ENCODE results near the gene NCAPG.
"Not testable (repeated sequence)": the region's sequence is repeated elsewhere in the genome, so short reads cannot be mapped to it uniquely, and the experiment has no call there.

NCAPG gene

DNA sequence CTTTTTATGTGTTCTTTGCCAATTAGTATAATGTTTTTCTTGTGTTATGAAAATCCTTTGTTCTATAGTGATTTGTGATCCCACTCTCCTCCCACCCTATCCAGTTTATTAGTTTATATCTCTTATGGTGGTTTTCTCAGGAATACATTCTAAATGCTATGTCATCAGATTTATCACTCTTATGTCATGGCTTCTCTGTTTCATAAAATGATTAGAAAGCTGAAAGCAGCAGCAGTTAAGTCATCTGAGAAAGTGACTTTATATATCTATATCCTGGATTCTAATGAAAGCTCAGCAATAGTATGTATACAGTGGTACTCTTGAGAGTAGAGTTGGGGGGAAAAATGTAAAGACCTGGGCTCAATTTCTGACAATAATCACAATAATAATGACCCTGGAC lies 41.2 kb downstream of the NCAPG start:
- no peak overlapping the region for H2BK120ac ChIP-seq (ENCODE audit: insufficient read depth, low read length, poor library complexity)
- peaks cover 2 to 3% of the 10 kb centered on the region in 2 experiments for H3K36me3 ChIP-seq (ENCODE audit: control insufficient read depth in 1 of 2, insufficient read depth in 2 of 2, low read length in 2 of 2)
- H3K4me3 ChIP-seq (ENCODE audit: low read depth, low read length): no peak overlapping the region

DNA sequence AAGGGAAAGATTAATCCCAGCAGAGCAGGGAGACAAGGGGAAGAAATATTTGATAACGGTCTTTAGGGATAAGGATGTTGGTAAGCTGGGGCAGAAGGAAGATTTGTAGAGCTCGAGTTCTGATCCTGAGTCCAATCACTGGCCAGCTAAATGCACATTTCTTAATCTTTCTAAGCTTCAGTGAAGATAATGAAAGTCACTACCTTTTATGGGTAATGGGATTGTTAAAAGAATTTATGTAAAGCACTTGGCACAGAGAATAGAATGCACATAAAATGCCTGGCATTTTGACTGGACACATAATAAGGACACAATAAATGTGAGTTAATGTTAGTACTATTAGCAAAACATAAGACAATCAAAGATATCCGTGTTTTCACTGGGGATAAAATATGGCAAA lies 43.3 kb downstream of the NCAPG start:
- H4K8ac ChIP-seq (ENCODE audit: low read depth, low read length): no peak overlapping the region
- H2BK120ac ChIP-seq (ENCODE audit: insufficient read depth, low read length, poor library complexity): no peak overlapping the region
- no peaks in the 10 kb centered on the region for H3K4me1 ChIP-seq (ENCODE audit: control insufficient read depth in 1 of 2, insufficient read depth in 2 of 2, low read length in 2 of 2)
- H3K23ac ChIP-seq (ENCODE audit: low read length): no peak overlapping the region
- DNase-seq: no peak
- H3K4me2 ChIP-seq (ENCODE audit: low read length): no peak overlapping the region
- H2AK5ac ChIP-seq (ENCODE audit: low read length): no peak overlapping the region
- WGBS (ENCODE audit: extremely low coverage, insufficient coverage, insufficient read length): no CpG with 5 or more reads among the region's 3 CpGs
- H3K36me3 ChIP-seq (ENCODE audit: control insufficient read depth in 1 of 2, insufficient read depth in 2 of 2, low read length in 2 of 2): no peaks in the 10 kb centered on the region
- no peaks in the 10 kb centered on the region for H3K27me3 ChIP-seq (ENCODE audit: insufficient read depth, low read length)
- no peak overlapping the region for H2BK12ac ChIP-seq (ENCODE audit: low read length)
- no peak overlapping the region for H3K27ac ChIP-seq (ENCODE audit: low read depth, low read length)
- no peak overlapping the region for H4K12ac ChIP-seq (ENCODE audit: low read depth, low read length)
- H3K79me1 ChIP-seq (ENCODE audit: low read length): no peaks in the 10 kb centered on the region
- no peaks in the 10 kb centered on the region for H3K9me3 ChIP-seq (ENCODE audit: insufficient read depth, low read depth, low read length)
- no peak overlapping the region for H3K14ac ChIP-seq (ENCODE audit: low read length)
- H2BK5ac ChIP-seq (ENCODE audit: low read depth, low read length, poor library complexity): no peak overlapping the region
- no peak overlapping the region for H3K18ac ChIP-seq (ENCODE audit: low read length)
- H4K91ac ChIP-seq (ENCODE audit: low read depth, low read length): no peak overlapping the region
- no peaks in the 10 kb centered on the region for H3K79me2 ChIP-seq (ENCODE audit: control insufficient read depth, insufficient read depth, low read length, poor library complexity)
- no peak overlapping the region for H3K4me3 ChIP-seq (ENCODE audit: low read depth, low read length)
- H3K4ac ChIP-seq (ENCODE audit: low read depth, low read length): no peak overlapping the region
- no peak overlapping the region for H2AFZ ChIP-seq (ENCODE audit: insufficient read depth, low read length, poor library complexity)
- no peak overlapping the region for H3K9ac ChIP-seq (ENCODE audit: low read length)

More for the DNA sequence above, 41.2 kb downstream of the NCAPG start:
- Histone ChIP-seq H3K4me1 (ENCODE audit: control insufficient read depth in 1 of 2, insufficient read depth in 2 of 2, low read length in 2 of 2) (no peaks in the 10 kb centered on the region), H2AK5ac (ENCODE audit: low read length) (no peak overlapping the region), H2BK12ac (ENCODE audit: low read length) (no peak overlapping the region), H3K18ac (ENCODE audit: low read length) (no peak overlapping the region), H3K14ac (ENCODE audit: low read length) (no peak overlapping the region), H4K91ac (ENCODE audit: low read depth, low read length) (no peak overlapping the region), H3K79me2 (ENCODE audit: control insufficient read depth, insufficient read depth, low read length, poor library complexity) (no peaks in the 10 kb centered on the region), H4K12ac (ENCODE audit: low read depth, low read length) (no peak overlapping the region), H3K9me3 (ENCODE audit: insufficient read depth, low read depth, low read length) (peaks cover 2% of the 10 kb centered on the region), H2BK5ac (ENCODE audit: low read depth, low read length, poor library complexity) (no peak overlapping the region), H3K79me1 (ENCODE audit: low read length) (no peaks in the 10 kb centered on the region), H3K4ac (ENCODE audit: low read depth, low read length) (no peak overlapping the region), H3K9ac (ENCODE audit: low read length) (no peak overlapping the region), H4K8ac (ENCODE audit: low read depth, low read length) (no peak overlapping the region), H2AFZ (ENCODE audit: insufficient read depth, low read length, poor library complexity) (no peak overlapping the region), H3K27me3 (ENCODE audit: insufficient read depth, low read length) (no peaks in the 10 kb centered on the region), H3K27ac (ENCODE audit: low read depth, low read length) (no peak overlapping the region), H3K4me2 (ENCODE audit: low read length) (no peak overlapping the region), H3K23ac (ENCODE audit: low read length) (no peak overlapping the region)
- DNase-seq: no peak

DNA sequence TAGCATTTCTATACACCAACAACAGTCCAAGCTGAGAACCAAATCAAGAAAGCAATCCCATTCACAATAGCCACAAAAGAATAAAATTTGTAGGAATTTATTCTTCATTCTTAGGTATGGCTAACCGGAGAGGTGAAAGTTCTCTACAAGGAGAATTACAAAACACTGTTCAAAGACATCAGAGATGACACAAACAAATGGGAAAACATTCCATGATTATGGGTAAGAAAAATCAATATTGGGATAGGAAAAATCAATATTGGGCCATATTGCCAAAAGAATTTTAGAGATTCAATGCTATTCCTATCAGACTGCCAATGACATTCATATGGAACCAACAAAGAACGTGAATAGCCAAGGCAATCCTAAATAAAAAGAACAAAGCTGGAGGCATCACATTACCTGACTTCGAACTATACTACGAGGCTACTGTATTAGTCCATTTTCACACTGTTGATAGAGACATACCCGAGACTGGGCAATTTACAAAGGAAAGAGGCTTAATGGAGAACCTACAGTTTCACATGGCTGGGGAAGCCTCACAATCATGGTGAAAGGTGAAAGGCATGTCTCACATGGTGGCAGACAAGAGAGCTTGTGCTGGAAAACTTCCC lies 49.1 kb downstream of the NCAPG start:
- H2BK12ac ChIP-seq (ENCODE audit: low read length): no peak overlapping the region

DNA sequence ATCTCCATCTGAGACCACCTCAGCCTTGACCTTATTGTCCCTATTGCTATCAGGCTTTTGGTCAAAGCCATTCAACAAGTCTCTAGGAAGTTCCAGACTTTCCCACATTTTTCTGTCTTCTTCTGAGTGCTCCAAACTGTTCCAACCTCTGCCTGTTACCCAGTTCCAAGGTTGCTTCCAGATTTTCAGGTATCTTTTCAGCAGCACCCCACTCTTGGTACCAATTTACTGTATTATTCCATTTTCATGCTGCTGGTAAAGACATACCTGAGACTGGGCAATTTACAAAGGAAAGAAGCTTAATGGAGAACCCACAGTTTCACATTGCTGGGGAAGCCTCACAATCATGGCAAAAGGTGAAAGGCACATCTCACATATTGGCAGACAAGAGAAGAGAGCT lies 51.1 kb downstream of the NCAPG start:
- H3K4ac ChIP-seq (ENCODE audit: low read depth, low read length); H4K12ac ChIP-seq (ENCODE audit: low read depth, low read length); H4K8ac ChIP-seq (ENCODE audit: low read depth, low read length); H3K79me1 ChIP-seq (ENCODE audit: low read length); H3K18ac ChIP-seq (ENCODE audit: low read length); H2AK5ac ChIP-seq (ENCODE audit: low read length); DNase-seq; H3K14ac ChIP-seq (ENCODE audit: low read length); H2AFZ ChIP-seq (ENCODE audit: insufficient read depth, low read length, poor library complexity); H2BK5ac ChIP-seq (ENCODE audit: low read depth, low read length, poor library complexity); H2BK12ac ChIP-seq (ENCODE audit: low read length); H3K9me3 ChIP-seq (ENCODE audit: insufficient read depth, low read depth, low read length); H4K91ac ChIP-seq (ENCODE audit: low read depth, low read length); H3K4me2 ChIP-seq (ENCODE audit: low read length); H3K4me3 ChIP-seq (ENCODE audit: low read depth, low read length); H3K27ac ChIP-seq (ENCODE audit: low read depth, low read length); H2BK120ac ChIP-seq (ENCODE audit: insufficient read depth, low read length, poor library complexity); H3K9ac ChIP-seq (ENCODE audit: low read length); H3K23ac ChIP-seq (ENCODE audit: low read length); H3K4me1 ChIP-seq (ENCODE audit: control insufficient read depth in 1 of 2, insufficient read depth in 2 of 2, low read length in 2 of 2); H3K36me3 ChIP-seq (ENCODE audit: control insufficient read depth in 1 of 2, insufficient read depth in 2 of 2, low read length in 2 of 2); H3K79me2 ChIP-seq (ENCODE audit: control insufficient read depth, insufficient read depth, low read length, poor library complexity); H3K27me3 ChIP-seq (ENCODE audit: insufficient read depth, low read length): not testable (repeated sequence)

More for the DNA sequence above, 49.1 kb downstream of the NCAPG start:
- Histone ChIP-seq H3K36me3 (ENCODE audit: control insufficient read depth in 1 of 2, insufficient read depth in 2 of 2, low read length in 2 of 2) (peaks cover 2% of the 10 kb centered on the region in 2 experiments), H3K79me2 (ENCODE audit: control insufficient read depth, insufficient read depth, low read length, poor library complexity) (no peaks in the 10 kb centered on the region), H3K23ac (ENCODE audit: low read length) (no peak overlapping the region), H2BK120ac (ENCODE audit: insufficient read depth, low read length, poor library complexity) (no peak overlapping the region), H2AK5ac (ENCODE audit: low read length) (no peak overlapping the region), H3K18ac (ENCODE audit: low read length) (no peak overlapping the region), H4K8ac (ENCODE audit: low read depth, low read length) (no peak overlapping the region), H3K4me1 (ENCODE audit: control insufficient read depth in 1 of 2, insufficient read depth in 2 of 2, low read length in 2 of 2) (no peaks in the 10 kb centered on the region), H3K14ac (ENCODE audit: low read length) (no peak overlapping the region), H4K91ac (ENCODE audit: low read depth, low read length) (no peak overlapping the region), H3K4ac (ENCODE audit: low read depth, low read length) (no peak overlapping the region), H3K4me2 (ENCODE audit: low read length) (no peak overlapping the region), H4K12ac (ENCODE audit: low read depth, low read length) (no peak overlapping the region), H3K9ac (ENCODE audit: low read length) (no peak overlapping the region), H3K27me3 (ENCODE audit: insufficient read depth, low read length) (no peaks in the 10 kb centered on the region), H2AFZ (ENCODE audit: insufficient read depth, low read length, poor library complexity) (no peak overlapping the region), H3K9me3 (ENCODE audit: insufficient read depth, low read depth, low read length) (no peaks in the 10 kb centered on the region), H3K27ac (ENCODE audit: low read depth, low read length) (no peak overlapping the region), H2BK5ac (ENCODE audit: low read depth, low read length, poor library complexity) (no peak overlapping the region), H3K4me3 (ENCODE audit: low read depth, low read length) (no peak overlapping the region), H3K79me1 (ENCODE audit: low read length) (no peaks in the 10 kb centered on the region)
- DNase-seq: no peak
- no CpG with 5 or more reads among the region's 5 CpGs for WGBS (ENCODE audit: extremely low coverage, insufficient coverage, insufficient read length)
